DMS 273 (cell line): ENCODE measurements around the gene IGSF21.

Source experiments
- DNase-seq: peaks from one replicate; lab custom pipeline; 2025; ENCODE audit not compliant: unreplicated experiment; lab: John Stamatoyannopoulos, UW

The IGSF21 gene

DNA sequence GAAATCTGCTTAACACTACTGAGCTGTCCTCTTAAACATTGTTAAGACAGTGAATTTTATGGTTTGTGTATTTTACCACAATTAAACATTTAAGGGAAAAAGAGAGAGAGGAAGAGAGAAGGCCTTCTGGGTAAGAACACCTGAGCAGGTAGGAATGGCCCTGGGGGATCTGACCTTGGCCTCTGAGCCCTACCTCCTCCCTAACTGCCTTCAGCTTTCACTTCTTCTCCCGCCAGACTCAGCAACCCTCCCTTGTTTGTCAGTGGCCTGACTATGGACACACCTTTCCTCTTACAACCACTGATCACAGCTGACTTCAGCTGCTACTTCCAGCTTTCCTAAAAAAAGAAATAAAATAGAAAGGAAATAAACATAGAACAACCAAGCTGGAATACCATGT is 13.5 kb upstream of the IGSF21 start:
- no peak for DNase-seq

DNA sequence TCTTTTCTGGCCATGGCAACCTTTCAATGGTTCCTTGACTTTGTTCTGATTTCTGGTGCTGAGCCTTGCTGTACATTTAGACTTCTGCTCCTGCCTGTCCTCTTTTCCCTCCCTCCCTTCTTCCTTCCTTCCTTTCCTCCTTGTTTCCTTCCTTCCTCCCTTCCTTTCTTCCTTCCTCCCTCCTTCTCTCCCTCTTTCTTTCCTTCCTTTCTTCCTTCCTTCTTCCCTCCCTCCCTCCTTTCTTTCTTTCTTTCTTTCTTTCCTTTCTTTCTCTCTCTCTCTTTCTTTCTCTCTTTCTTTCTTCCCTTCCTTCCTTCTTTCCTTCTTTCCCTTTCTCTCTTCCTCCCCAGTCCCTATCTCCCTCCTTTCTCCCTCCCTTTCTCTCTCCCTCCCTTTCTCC is 10.4 kb upstream of the IGSF21 start:
- no peak for DNase-seq

DNA sequence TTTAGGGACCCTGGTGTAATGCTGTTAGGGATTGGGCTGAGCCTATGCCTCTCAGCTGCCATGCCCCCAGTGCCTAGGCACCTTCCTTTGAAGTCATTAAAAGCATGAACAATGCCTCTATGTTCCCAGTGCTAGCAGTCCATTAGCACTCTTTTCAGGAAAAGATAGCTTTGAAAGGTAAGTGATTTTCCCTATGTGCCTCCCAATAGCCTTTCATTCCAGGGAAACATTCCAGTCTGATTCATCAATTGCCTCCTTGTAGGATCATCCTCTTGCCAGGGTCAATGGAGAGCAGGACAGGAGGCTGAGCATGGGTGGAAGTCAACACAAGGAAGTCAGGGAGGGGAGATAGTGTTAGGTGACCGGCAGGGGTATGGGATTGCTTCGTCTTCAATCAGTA is 8.6 kb upstream of the IGSF21 start:
- no peak for DNase-seq

DNA sequence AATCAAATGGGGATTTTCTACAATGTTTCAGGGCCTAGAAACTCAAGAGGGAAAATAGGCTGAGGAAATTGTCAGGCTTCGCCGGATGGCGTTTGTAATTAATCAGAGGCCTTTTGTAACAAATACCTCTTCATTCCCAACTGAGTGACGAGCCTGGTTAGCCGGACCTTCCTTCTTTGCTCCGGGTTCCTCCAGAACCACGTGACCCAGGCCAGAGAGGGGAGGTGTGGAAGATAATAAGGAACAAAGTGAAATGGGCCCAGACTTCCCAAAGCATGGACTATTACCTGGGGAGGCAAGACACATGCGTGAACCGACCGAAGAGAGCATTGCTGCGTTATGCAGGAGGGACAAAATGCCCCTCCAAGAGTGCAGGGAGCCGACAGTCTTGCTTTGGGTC is 7.5 kb upstream of the IGSF21 start:
- no peak for DNase-seq

DNA sequence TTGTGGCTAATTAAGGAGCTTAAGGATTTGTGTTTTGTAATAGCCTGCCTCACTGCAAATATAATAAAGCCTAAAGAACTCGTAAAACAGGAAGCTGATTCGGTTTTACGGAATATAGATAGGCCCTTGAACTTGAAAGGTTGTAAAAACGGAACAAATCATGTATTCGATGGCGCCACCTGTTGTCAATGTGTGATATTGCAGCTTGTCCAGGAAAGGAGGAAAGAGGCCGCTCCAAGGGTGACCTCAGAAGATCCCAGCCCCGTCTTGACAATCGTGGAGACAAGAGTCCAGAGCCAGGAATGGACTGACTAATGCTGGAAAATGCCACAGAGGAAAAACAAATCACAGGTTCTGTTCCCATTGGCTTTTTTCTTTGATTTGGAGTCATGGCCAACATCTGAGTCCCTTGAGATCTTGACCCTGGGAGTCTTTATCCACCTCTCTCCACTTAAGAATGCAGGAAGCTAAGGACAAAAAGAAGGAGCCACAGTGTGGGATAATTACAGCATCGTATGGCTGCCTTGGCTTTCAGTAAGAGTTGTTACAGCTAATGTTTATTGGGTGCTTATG is 7.0 kb upstream of the IGSF21 start:
- peak; percentile 83 for DNase-seq

DNA sequence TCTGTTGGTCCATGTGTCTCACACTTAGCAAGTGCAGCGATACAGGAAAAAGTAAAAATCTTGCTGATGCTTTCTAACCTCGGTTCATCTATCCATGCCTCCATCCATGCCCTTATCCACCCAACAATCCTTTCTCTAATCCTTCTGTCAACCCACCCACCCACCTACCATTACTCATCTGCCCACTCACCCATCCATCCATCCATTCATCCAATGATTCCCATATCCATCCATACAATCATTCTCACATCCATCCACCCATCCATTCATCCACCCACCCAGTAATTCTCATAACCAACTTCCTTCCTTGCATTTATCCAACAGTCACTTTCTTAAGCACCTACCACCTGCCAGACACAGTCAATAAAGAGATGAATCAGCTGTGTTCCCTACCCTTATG is 6.1 kb upstream of the IGSF21 start:
- DNase-seq: no peak

DNA sequence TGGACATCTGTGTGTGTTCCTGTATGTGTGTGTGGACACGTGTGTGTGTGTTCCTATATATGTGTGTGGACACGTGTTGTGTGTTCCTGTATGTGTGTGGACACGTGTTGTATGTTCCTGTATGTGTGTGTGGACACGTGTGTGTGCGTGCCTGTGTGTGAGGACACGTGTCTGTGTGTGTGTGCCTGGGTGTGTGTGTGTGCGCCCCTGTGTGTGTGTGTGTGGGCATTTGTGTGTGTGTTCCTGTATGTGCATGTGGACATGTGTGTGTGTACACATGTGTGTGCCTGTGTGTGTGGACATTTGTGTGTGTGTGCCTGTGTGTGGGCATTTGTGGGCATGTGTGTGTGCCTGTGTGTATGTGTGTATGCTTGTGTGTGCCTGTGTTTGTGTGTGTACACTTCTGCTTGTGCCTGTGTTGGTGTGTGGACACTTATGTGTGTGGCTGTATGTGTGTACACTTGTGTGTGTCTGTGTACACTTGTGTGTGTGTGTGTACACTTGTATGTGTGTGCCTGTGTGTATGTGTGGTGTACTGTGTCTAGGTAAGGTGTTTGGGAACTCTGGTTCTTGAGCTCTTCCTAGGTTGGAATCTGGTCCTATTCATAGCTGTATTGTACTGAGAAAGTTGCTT is 3.7 kb upstream of the IGSF21 start:
- DNase-seq: no peak

DNA sequence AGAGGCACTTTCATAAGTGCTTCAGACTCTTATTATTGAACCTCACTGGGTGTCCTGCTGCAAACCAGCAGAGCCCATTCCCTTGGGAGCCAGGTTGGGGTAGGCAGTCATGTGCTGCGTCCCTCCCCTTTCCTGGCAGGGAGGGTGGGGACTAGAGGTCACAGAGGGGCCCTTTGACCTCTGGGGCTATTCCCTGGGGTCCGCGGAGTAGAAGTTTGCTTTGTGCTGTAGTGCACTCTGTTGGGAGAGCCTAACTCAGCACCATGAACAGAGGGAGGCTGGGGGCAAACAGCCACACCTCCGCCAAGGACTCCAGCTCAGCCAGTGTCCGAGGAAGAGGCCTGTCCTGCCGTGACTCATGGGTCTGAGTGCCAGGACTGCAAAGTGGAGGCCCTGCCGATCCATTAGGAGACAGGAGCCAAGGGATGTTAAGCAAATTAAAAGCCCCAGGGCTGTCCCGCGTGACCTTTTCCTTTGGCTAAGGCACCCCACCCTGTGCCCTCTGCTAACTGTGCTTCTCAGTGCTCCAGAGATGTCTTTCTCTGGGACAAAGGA is 3.0 kb upstream of the IGSF21 start:
- DNase-seq: no peak

DNA sequence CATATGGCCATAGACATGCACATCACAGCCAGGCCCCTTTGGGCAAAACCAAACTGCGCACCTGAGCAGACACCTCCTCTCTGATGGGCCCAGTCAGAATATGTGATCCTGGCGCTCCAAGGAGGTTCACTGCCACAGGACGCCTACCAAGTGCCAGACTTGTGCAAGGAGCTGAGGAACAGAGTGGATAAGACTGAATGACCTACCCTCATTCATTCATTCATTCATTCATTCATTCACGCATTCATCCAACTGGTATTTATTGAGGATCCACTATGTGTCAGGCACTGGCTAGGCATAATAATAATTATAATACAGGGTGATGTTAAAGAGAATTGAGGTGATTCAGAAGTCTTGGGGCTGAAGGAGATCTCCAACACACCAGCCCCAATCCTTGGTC is 2.4 kb upstream of the IGSF21 start:
- no peak for DNase-seq

DNA sequence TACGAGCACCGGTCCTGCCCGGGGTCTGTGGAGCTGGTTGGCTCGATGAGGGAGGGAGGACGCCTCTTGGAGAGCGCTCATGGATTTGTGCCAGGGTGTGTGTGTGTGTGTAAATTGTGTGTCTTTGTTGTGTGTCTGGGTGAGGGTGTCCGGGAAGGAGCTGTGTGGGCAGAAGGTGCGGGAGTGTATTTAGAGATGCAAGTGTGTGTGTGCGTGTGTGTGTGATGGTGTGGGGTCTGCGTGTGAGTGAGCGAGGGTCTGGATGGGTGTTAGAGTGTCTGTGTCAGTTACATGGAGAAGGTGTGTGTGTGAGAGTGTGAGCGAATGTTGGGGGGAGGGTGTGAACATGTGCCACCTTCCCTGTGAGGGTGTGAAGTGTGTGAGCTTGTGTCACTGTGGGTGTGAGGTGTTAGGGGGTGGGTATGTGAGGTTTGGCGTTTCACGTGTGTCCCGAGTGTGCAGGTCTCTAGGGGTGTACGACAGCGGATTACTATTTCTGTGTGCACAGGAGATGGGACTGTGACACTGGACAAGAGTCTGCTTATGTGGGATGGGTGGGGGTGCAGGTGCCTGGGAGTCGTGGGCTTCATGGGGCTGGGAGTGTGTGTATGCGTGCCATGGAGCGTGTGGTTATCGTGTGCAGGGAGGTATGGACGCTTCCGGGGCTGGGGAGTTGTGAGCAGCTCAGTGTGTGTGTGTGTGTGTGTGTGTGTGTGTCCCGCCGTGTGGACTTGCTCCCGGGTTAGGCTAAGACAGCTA is 880 bp downstream of the IGSF21 start:
- DNase-seq: no peak

DNA sequence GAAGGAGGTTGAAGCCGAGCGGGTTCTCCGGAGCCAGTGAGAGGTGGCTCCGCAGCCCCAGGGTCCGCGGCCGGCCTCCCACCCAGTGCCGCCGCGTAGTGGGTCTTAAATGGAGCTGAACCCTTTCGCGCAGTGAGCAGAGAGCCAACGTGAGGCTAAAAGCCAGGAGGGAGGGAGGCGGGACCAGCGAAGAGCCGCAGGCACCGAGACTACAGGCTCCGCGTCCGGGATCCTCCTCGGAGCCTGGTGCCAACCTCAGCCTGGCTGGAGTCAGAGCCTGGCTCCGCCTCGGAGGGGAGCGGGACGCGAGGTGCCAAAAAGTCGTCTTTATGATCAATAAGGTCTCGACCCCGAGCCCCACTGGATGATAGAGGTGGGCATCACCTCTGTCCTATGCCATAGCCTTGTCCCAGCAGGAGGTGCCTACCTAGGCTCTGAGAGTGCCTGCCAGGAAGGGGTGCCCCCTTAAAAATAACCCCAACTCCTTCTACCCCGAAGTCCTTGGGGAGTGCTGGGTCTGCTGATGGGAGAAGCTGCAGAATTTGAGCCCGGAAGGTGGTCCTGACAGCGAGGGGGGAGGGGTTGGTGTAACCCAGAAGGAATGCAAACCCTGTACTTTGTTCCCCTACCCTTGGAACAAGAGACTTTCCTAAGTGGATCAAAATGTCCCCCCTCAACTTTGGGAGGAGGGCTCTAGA is 1.6 kb downstream of the IGSF21 start:
- peak; percentile 77 for DNase-seq

DNA sequence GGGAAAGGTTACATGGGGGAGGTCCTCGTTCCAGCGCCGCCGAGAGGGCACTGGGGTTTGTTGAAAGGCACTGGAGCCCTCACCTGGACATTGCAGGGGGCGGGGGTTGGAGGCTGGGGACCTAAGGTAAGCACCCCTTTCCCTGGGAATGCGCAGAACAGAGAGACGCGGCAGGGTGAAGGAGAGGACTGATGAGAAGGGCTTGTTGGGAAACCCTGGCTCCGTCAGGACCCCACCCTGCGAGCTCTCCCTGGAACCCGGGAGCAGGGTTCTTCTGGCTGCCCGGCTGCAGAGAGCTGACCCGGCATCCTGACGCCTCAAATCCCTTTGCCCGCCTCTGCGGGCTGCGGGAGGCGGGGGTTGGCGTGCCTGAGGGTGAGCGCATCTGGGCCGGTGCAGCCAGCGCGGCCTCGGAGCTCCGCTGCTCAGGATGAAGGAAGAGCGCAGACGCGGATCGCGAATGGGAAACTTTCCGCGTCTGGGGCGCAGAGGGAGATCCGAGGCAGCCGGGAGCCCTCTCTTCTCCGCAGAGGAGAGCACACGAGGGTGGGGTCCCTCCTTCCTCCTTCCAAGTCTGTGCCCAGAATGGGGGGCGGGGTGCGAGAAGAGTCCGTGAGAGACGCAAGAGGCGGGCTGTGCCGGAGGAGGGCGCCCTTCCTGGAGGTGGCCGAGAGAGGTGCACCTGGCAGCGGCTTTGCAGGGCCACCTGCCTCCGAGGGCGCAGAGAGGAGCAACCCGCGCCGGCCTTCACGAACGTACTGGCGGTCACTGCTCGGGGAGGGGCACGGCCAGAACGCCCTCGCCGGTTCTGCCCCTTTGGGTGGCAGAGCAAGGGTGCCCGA is 2.4 kb downstream of the IGSF21 start:
- peak; percentile 57 for DNase-seq

DNA sequence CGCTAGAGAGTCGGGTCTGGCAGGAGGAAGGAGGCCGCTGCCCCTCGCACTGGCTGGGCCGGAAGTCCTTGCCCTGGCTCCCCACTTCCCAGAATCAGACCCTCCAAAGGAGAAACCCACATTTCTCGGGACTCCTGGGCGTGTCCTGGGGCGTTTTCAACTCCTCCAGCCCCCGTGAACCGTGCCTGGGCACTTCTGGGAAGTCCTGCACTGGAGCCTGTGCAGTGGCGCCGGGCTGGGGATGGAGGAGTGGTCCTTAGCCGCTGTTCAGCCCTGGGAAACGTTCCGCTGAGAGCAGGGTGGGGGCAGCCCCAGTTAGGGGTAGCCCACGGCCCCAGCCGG is 3.0 kb downstream of the IGSF21 start:
- no peak for DNase-seq

DNA sequence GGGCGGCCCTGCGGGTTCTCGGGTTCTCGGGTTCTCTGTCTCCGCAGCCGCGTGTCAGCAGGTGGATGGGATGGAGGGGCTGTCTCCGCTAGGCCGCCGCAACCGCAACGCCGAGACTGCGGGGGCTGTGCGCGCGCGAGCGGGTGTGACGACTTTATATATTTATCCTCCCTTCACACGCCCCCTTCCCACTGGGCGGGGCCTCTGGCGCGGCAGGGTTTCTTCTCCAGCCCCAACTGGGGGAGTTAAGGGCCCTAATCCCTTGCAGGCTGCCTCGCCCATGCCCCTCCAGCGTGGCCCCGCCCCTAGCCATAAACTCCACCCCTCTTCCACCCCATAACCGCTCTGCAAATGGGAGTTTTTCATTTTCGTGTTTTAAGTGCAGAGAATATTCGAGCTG is 3.4 kb downstream of the IGSF21 start:
- no peak for DNase-seq

DNA sequence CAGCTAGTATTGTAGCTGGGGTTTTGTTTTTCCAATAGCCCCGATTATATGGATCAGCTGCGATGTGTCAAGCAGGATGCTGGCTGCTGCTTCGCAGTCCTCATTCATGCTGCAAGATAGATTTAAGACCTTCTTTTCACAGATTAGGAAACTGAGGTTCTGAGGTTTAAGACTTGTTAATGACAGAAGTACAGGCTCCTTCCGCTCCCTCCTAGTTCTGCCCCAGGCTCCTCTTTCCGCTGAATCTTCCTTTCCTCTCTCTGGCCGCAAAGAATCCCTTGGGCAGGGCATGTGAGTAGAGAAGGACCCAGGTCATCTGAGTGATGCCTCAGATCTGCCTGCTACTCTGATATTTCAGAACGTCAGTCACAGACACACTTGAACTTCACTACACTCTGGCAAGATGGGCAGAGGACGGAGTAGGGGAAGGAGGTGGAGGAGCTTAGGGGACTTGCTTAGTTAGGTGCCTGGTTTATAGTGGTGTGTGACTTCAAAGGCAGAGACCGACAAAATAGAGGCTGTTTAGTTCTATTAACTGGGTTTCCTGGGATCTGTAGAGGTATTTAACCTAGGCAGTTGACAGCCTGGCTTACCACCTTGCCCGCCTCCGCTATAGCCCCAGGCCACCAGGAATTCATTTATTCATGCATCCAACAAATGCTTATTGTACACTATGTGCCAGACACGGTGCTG is 4.2 kb downstream of the IGSF21 start:
- DNase-seq: no peak

DNA sequence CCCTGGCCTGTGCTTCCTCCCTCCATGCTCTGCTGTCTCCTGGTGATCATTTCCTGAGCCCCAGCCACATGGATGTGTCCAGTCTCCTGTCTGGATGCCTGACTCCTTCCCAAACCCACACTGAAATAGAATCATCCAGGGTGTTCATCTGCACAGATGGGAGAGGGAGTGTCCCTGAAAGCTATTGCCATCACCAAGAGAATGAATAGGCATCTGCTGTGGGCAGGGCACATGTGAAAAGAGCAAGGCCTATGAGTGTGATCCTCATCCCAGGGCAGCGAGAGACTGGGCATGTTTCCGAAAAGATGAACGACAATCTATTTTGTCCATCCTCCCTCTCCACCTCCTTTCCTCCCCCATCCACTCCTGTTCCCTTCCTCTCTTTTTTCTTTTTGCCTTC is 5.0 kb downstream of the IGSF21 start:
- DNase-seq: peak; percentile 81

DNA sequence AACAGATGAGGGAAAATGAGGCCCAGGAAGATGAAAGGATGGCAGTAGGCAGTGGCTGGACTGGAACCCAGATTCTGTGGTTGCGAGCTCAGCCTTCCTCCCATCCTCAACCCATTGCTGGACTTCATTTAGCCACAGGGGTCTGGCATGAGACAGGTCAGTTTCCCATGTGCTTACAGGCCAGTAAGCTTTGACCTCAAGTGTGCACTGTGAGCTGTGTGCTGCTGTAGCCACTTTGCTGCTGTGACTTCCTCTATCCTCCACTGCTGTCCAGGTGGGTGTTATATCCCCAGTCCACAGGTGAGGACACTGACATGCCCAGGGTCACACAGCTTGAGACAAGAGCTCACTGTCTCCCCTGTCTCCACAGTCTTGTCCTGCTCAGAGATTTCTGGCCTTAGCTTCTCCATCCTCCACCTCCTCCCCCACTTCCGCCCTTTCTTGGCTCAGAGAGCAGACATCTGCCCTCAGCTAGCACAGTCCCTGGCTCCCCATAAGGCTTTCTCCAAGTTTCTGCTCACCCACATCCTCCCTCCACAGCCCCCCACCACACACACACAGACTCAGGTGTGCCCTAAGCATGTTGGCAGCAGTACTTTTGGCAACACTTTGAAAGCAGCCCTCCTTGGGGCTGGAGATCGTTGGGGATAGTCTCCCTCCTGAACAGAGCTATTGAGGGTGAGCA is 7.3 kb downstream of the IGSF21 start:
- DNase-seq: no peak

DNA sequence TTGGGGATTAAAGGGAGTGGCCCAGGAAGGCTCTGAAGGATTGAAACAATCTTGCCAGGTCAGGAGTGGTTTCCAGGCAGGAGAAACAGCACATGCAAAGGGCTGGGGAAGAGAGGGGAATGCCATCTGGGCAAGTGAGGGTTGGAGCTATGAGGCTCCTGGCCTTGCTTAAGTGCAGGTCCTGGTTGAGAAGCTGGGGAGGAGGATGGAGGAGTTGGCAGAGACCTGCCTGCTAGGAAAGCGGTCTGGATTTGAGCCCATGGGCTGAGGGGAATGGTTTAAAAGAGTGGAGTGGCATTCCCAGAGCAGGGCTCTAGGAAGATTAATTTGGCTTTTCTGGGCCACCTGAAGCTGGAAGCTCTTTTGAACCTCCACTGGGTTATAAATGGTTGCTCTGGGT is 9.2 kb downstream of the IGSF21 start:
- DNase-seq: no peak

DNA sequence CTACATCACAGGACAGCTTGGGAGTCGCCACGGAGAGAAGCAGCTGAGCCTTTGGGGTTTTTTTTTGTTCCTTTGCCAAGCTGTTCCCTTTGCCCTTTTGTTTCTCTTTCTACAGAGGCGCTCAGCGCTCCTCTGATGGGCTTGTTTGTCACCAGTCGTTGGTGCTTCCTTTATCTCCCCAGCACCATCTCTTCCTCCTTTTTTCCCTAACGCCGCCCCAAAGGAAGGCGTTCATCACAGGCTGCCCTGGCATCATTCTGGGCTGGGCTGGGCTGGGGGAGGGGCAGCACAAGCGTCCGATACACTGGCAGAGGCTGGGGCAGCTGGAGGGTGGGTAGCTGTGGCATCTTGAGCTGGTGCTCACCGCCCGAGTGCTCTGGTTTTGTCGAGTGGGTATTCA is 10.5 kb downstream of the IGSF21 start:
- no peak for DNase-seq

DNA sequence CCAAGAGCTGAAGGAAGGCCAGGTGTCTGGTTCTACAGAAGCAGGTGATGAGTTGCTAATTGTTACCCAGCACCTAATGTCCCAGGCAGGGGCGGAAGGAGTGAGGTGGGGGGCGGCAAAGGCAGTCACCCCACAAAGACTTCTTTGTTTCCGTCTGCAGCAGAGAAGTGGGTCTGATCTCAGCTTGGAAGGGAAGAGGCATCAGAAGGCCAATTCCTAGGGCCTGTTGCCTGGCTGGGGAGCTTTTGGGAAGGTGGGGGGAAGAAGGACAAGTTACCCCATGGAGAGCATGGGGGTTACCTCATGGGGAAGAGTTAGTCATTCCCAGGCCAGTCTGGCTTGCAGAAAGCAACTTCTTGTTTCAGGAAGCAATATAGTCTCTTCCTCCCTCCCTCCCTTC is 10.9 kb downstream of the IGSF21 start:
- DNase-seq: no peak
